K562 (cell line): ENCODE data around the gene SMG7. TPM values are rescaled to one million over a fixed set of nuclear protein-coding genes. Genes with fewer than 3 reads are reported as not detected.

Source experiments
- ATAC-seq: fragments of 200-7000 bp; cut with Tn5 transposase; 3 replicates; pipeline ENCODE4 v1.9.1; 2020; ENCODE audit warnings: moderate library complexity
- BruUV-seq: library from RNA; stranded (reverse); fragments of 400-500 nt; replicated peaks from 2 replicates; lab custom pipeline; 2021; lab: Mats Ljungman, UMichigan
- CTCF ChIA-PET: fragments of 300-600 bp; formaldehyde crosslinking; extraction: SDS; loops from one replicate; lab custom pipeline; 2021; ENCODE audit warnings: low intra/inter-chr PET ratio; lab: Yijun Ruan, JAX
- POLR2A ChIA-PET: fragments of 300-600, 350-650 bp; sonication (Branson Sonifier 250); formaldehyde crosslinking; extraction: SDS; loops from one replicate; lab custom pipeline; 2021; ENCODE audit warnings: antibody characterized with exemption, inconsistent platforms; lab: Yijun Ruan, JAX
- DNase-seq, 4 experiments: peaks; one replicate each; pipeline versions ENCODE4 v3.0.0 to v3.0.0-alpha.2; 2011 to 2018; ENCODE audit warnings: low spot score in 3 of 4, mixed read lengths in 3 of 4; ENCODE audit errors: extremely low read depth in 1 of 4
- FAIRE-seq: peaks from 2 replicates; lab custom pipeline; 2011; peaks lifted over from hg19 to GRCh38; lab: Jason Lieb, UNC
- H2AFZ ChIP-seq: 2 replicates; pipeline ENCODE4 v1.6.0; 2011; ENCODE audit warnings: low read depth, low read length, control low read depth, inconsistent platforms
- H3K27ac ChIP-seq: fragments of 200-600 bp; 3 replicates; pipeline ENCODE4 v1.8.0; 2011; ENCODE audit warnings: low read depth, mild to moderate bottlenecking, control low read depth, inconsistent platforms, low read length, moderate library complexity, mixed read lengths; ENCODE audit errors: extremely low read depth
- H3K27me3 ChIP-seq, 2 experiments: fragments of 300-600 bp in 1 of 2; 2 replicates in 1 of 2; 3 replicates in 1 of 2; pipeline versions ENCODE4 v1.6.0 to v1.8.0; 2011; ENCODE audit warnings: inconsistent platforms in 2 of 2, low read length in 2 of 2, mild to moderate bottlenecking in 1 of 2, mixed read lengths in 1 of 2, moderate library complexity in 1 of 2; ENCODE audit not compliant: control insufficient read depth in 2 of 2, insufficient read depth in 2 of 2
- H3K36me3 ChIP-seq: fragments of 300-600 bp; 3 replicates; pipeline ENCODE4 v1.8.0; 2011; ENCODE audit warnings: mild to moderate bottlenecking, low read length, inconsistent platforms; ENCODE audit not compliant: control insufficient read depth, insufficient read depth
- H3K4me1 ChIP-seq, 2 experiments: fragments of 200-600 bp in 1 of 2; replicated peaks in 1 of 2; 2 replicates in 1 of 2; 3 replicates in 1 of 2; pipeline versions ENCODE4 v1.5.1 to v1.8.0; 2011; ENCODE audit warnings: inconsistent platforms in 2 of 2, low read length in 2 of 2, mild to moderate bottlenecking in 1 of 2, mixed read lengths in 1 of 2, moderate library complexity in 1 of 2; ENCODE audit not compliant: control insufficient read depth in 2 of 2, insufficient read depth in 2 of 2
- H3K4me2 ChIP-seq: 2 replicates; pipeline ENCODE4 v1.6.1; 2011; ENCODE audit warnings: low read length, control low read depth, inconsistent platforms, mixed read lengths; ENCODE audit not compliant: insufficient read depth
- H3K4me3 ChIP-seq: fragments of 200-600 bp; sonication (generic), shearing (Covaris generic); 2 replicates; pipeline ENCODE4 v1.5.1; 2016; ENCODE audit warnings: control low read depth, inconsistent platforms
- H3K79me2 ChIP-seq: fragments of 200-600 bp; 3 replicates; pipeline ENCODE4 v1.8.0; 2011; ENCODE audit warnings: low read length, inconsistent platforms; ENCODE audit not compliant: control insufficient read depth, insufficient read depth
- H3K9ac ChIP-seq, 2 experiments: 2 replicates each; pipeline versions ENCODE4 v1.6.0 to v1.6.1; 2011; ENCODE audit warnings: low read depth in 2 of 2, low read length in 2 of 2, control low read depth in 1 of 2, inconsistent platforms in 1 of 2, mild to moderate bottlenecking in 1 of 2, mixed read lengths in 1 of 2; ENCODE audit not compliant: insufficient read depth in 1 of 2
- H3K9me1 ChIP-seq: one replicate; pipeline ENCODE4 v1.6.0; 2011; ENCODE audit warnings: inconsistent platforms, mild to moderate bottlenecking, low read length, moderate library complexity; ENCODE audit not compliant: control insufficient read depth, insufficient read depth
- H3K9me3 ChIP-seq: replicated peaks from 2 replicates; pipeline ENCODE4 v1.5.1; 2011; ENCODE audit warnings: low read depth, low read length, inconsistent platforms; ENCODE audit not compliant: control insufficient read depth, insufficient read depth
- H4K20me1 ChIP-seq: replicated peaks from 2 replicates; pipeline ENCODE4 v1.6.1; 2011; ENCODE audit warnings: low read length, inconsistent platforms, mixed read lengths; ENCODE audit not compliant: control insufficient read depth, insufficient read depth
- CTBP1 ChIP-seq: fragments of 450-650 bp; IDR thresholded peaks from 2 replicates; pipeline ENCODE4 v1.6.1; 2016; ENCODE audit warnings: borderline replicate concordance
- CTCF ChIP-seq, 3 experiments: IDR thresholded peaks in 2 of 3; conservative IDR thresholded peaks in 1 of 3; 2 replicates each; pipeline ENCODE4 v1.5.1; 2011 to 2012; ENCODE audit warnings: low read length in 3 of 3, mild to moderate bottlenecking in 3 of 3, control low read depth in 2 of 3, improper control_type of control experiment in 1 of 3, inconsistent platforms in 1 of 3, low read depth in 1 of 3, mixed read lengths in 1 of 3, moderate library complexity in 1 of 3; ENCODE audit not compliant: insufficient read depth in 2 of 3
- ELF1 ChIP-seq: fragments of 200-800 bp; sonication (Bioruptor generic); IDR thresholded peaks from 2 replicates; pipeline ENCODE4 v1.6.1; 2016; ENCODE audit warnings: missing genetic modification characterization, missing compliant biosample characterization
- FOSL1 ChIP-seq: fragments of 200-800 bp; sonication (Bioruptor generic); conservative IDR thresholded peaks from 2 replicates; pipeline ENCODE4 v1.6.1; 2016; ENCODE audit warnings: missing genetic modification characterization, missing compliant biosample characterization
- JUND ChIP-seq, 2 experiments: IDR thresholded peaks; 2 replicates in 1 of 2; 3 replicates in 1 of 2; pipeline ENCODE4 v1.6.1; 2011; ENCODE audit warnings: borderline replicate concordance in 2 of 2, low read depth in 2 of 2, low read length in 2 of 2, improper control_type of control experiment in 1 of 2, missing biosample characterization in 1 of 2, missing genetic modification characterization in 1 of 2, missing genetic modification reagents in 1 of 2
- NRF1 ChIP-seq, 2 experiments: fragments of 450-650 bp; IDR thresholded peaks in 1 of 2; conservative IDR thresholded peaks in 1 of 2; 2 replicates each; pipeline ENCODE4 v1.6.1; 2014; ENCODE audit warnings: mild to moderate bottlenecking in 2 of 2
- PRDM10 ChIP-seq: fragments of 450-650 bp; IDR thresholded peaks from 2 replicates; pipeline ENCODE4 v1.6.1; 2018; ENCODE audit not compliant: partially characterized antibody
- SP2 ChIP-seq: IDR thresholded peaks from 2 replicates; pipeline ENCODE4 v1.6.1; 2011; ENCODE audit warnings: mild to moderate bottlenecking, low read depth, low read length, moderate library complexity; ENCODE audit not compliant: poor library complexity, severe bottlenecking; ENCODE audit errors: extremely low read depth
- SPI1 ChIP-seq: IDR thresholded peaks from 2 replicates; pipeline ENCODE4 v1.6.1; 2011; ENCODE audit warnings: low read depth, low read length, control low read depth, borderline replicate concordance
- ZFP1 ChIP-seq: fragments of 450-650 bp; formaldehyde crosslinking; IDR thresholded peaks from 2 replicates; pipeline ENCODE4 v1.4.0; 2020; ENCODE audit warnings: mild to moderate bottlenecking, mixed read lengths
- WGBS: fragments of 100-300 bp; shearing (Covaris generic); methylation state at CpG from one replicate; pipeline ENCODE4 v1.1.6; 2016; ENCODE audit warnings: low coverage, mixed read lengths; ENCODE audit not compliant: insufficient coverage; ENCODE audit errors: missing lambda C conversion rate; 5-methylcytosine and 5-hydroxymethylcytosine counted together
- in situ Hi-C: fragments of 300-500 bp; cut with MboI; formaldehyde crosslinking; loops from 4 replicates; pipeline ENCODE4 v1.15.0; 2018; ENCODE audit warnings: inconsistent platforms, mixed read lengths
- intact Hi-C: fragments of 100-400 bp; cut with micrococcal nuclease; formaldehyde crosslinking; loops from 2 replicates; pipeline ENCODE4 v1.14.2; 2022
- polyA plus RNA-seq, 8 experiments: library from polyadenylated mRNA; depleted of rRNA in 4 of 8; stranded (reverse) in 5 of 8; unstranded in 3 of 8; fragments of >200 nt; fragmentation: Nextera tagmentation in 2 of 8; fragmentation: Illumina TruSeq in 1 of 8; extraction: Ambion mirVana in 2 of 8; extraction: Trizol in 1 of 8; gene quantifications; 2 replicates each; pipeline versions ENCODE4 v1.2.1 to v1.2.3, GENCODE V29; 2011 to 2014; ENCODE audit warnings: inconsistent platforms in 1 of 8, missing spikeins in 1 of 8
- total RNA-seq, 7 experiments: library from RNA; depleted of rRNA in 6 of 7; stranded (reverse); fragments of >200 nt in 6 of 7; fragmentation: Illumina TruSeq in 2 of 7; extraction: Trizol in 2 of 7; gene quantifications; 2 replicates each; pipeline versions ENCODE4 v1.2.1 to v1.2.3, GENCODE V29; 2011 to 2021; ENCODE audit warnings: low replicate concordance in 1 of 7
- TF ChIP-seq, protein P1 (sequence below): sonication (generic); formaldehyde crosslinking; IDR thresholded peaks from 2 replicates; pipeline ENCODE4 v1.8.0; 2022; ENCODE audit warnings: mild to moderate bottlenecking, missing genetic modification reagents, borderline replicate concordance

SMG7 gene
- total and polyA plus RNA-seq, 9 of the 15 experiments (the other 6 are each of a cell fraction or from before 2014, with no cell fraction given): 12.4 to 74.6 (median 29.0) TPM

DNA sequence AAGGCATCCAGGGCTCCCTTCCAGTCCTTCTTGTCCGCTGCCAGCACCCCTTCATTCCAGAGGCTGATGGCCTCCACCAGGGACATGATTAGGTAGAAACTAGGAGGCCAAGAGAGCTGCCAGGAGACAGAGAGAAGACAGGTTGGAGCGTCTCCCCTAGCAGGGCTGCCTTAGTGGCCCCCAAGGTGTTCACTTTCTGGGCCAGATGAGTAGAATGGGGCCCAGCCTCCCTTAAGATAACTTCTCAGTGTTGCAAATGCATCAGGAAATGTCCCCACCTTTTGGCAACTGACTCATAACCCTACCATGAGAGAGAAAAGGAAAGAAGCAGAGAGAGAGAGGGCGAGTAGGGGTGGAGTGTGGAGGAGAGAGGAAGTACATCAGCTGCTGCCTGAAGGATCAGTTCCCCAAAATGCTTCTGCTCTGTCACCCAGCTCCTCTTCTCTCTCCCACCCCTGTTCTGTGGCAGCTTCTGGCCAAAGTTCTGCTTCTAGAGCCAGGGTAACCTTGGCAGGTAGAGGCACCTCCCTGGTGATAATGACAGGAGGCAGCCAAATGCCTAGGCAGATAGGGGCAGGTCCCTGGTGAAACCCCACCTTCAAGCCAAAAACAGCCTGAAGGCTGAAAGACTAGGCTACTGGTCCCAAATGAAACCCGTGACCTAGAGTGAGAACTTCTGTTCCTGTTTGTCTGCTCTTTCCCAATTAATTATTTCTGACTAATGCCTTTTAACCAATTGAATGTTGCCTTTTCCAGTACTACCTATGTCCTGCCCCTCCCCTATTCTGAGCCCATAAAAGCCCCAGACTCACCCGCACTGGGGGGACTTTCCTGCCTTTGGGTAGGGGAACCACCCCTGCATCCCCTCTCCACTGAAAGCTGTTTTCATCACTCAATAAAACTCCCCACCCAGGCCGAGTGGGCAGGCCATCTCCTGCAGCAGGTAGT, 118.2 kb downstream of the SMG7 start, which contains the start of gene NCF2:
NCF2 (minus strand) TSS at position 216 of the 948 bp plus-strand sequence; CDS start at position 86, 130 bp downstream.
- Histone ChIP-seq H3K79me2 (no peaks in the 10 kb centered on the region), H2AFZ (no peak within 1 kb of the TSS), H3K9ac (no peak within 1 kb of the TSS), H3K9me3 (no peaks in the 10 kb centered on the region), H3K4me2 (no peak within 1 kb of the TSS), H3K4me3 (no peak within 1 kb of the TSS), H3K4me1 (no peaks in the 10 kb centered on the region), H3K9me1 (no peaks in the 10 kb centered on the region), H3K27ac (no peak within 1 kb of the TSS), H4K20me1 (no peaks in the 10 kb centered on the region), H3K36me3 (no peaks in the 10 kb centered on the region), H3K27me3 (peaks cover 24 to 51% of the 10 kb centered on the region in 2 experiments)
- no TSS peak for BruUV-seq
- no peak for TF ChIP-seq SP2
- TF ChIP-seq ZFP1 (CRISPR knock-in tag): no peak
- TF ChIP-seq FOSL1: 0 out of 2 replicates have a peak, but pooled peaks have one; percentile 27
- TF ChIP-seq CTCF (IDR thresholded peaks at IDR 0.05 in 2 of 3, conservative IDR thresholded peaks at IDR 0.05 in 1 of 3; ENCODE audit: insufficient read depth in 2 of 3, low read depth in 1 of 3, low read length in 3 of 3): peak in 1 of 3 experiments; percentile 15; a peak in 1 of 6 replicates
- TF ChIP-seq CTBP1: 0 out of 2 replicates have a peak, but pooled peaks have one; percentile 41
- TF ChIP-seq JUND (IDR thresholded peaks at IDR 0.05; ENCODE audit: borderline replicate concordance, low read depth, low read length): no peak
- TF ChIP-seq JUND (tag; IDR thresholded peaks at IDR 0.05; ENCODE audit: borderline replicate concordance, low read depth, low read length): peak; percentile 34; the same call in 1 of the 3 replicates
- peak; percentile 7 for TF ChIP-seq PRDM10
- peak; percentile 88 for TF ChIP-seq SPI1
- TF ChIP-seq ELF1 (tag): 0 out of 2 replicates have a peak, but pooled peaks have one; percentile 17
- no peak for TF ChIP-seq NRF1 (conservative IDR thresholded peaks at IDR 0.05 in 1 of 2, IDR thresholded peaks at IDR 0.05 in 1 of 2)
- TF ChIP-seq, protein P1, sequence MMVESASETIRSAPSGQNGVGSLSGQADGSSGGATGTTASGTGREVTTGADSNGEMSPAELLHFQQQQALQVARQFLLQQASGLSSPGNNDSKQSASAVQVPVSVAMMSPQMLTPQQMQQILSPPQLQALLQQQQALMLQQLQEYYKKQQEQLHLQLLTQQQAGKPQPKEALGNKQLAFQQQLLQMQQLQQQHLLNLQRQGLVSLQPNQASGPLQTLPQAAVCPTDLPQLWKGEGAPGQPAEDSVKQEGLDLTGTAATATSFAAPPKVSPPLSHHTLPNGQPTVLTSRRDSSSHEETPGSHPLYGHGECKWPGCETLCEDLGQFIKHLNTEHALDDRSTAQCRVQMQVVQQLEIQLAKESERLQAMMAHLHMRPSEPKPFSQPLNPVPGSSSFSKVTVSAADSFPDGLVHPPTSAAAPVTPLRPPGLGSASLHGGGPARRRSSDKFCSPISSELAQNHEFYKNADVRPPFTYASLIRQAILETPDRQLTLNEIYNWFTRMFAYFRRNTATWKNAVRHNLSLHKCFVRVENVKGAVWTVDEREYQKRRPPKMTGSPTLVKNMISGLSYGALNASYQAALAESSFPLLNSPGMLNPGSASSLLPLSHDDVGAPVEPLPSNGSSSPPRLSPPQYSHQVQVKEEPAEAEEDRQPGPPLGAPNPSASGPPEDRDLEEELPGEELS: no peak
- in situ Hi-C loops (no loop called here), intact Hi-C loops (no loop called here)
- DNase-seq (no peak), FAIRE-seq (no peak), ATAC-seq (peak; percentile 61)
- CTCF ChIA-PET: interaction anchor here (1.1 kb wide), 1 partner anchor 118 kb away, joined by 3 read pairs; the partner anchor contains the start of gene SMG7
- POLR2A ChIA-PET: interaction anchor here (0.5 to 2.1 kb wide), 2 partner anchors 10 to 108 kb away, joined by 5 to 11 read pairs; no protein-coding TSS in a partner anchor
- WGBS: 3% methylated on average over 5 of the region's 6 CpGs
